KG1 (cell line): ENCODE results near the gene TESK2.
A peak's percentile ranks its signal among the peaks of the same experiment; 100 is the strongest.

Experiments used
- DNase-seq: peaks from one replicate; lab custom pipeline; 2025; lab: John Stamatoyannopoulos, UW

The TESK2 gene

GRCh38 chr1:45335855-45336324 lies 155.1 kb downstream of the TESK2 start:
- no peak for DNase-seq

DNA sequence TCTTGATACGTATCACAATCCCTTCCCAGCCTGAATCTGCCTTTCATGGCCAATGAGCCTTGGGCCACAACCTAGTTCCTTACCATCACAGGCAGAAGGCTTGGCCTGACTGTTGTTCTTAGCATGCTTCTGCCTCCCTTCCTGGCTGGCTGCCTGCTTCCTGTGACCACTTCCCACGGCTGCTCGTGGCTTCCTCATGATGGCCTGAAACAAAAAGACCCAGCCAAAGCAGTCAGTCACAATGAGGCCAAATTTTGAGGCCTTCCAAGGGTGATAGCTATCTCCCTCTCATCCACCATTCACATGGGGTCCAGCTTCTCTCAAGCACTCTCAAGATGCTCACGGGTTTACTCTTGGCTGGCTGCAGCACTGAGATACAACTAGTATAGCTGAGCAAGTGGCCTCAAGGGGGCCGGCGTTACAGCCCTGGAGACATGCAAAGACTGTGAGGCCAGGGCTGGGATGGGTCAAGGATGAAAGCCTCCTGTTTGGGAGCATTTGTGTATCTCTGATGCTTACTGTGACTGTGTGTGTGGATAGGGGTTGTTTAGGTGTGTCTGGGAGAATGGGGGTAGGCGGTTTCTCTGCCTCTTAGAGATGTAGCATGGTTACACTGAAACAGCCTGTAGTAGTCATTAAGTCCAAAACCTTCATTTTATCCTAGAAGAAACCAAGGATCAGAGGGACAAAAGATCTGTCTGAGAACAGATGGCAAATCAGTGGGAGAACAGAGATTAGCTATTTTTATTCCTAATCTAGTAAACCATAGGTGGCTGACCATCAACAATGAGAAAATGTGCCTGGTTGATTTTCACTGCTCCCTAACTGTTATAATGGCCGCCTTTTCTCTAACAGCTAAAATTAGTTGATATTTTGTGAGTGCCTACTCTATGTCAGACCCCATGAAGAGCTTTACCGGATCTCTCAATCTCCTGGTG lies 156.4 kb downstream of the TESK2 start:
- peak; percentile 46 for DNase-seq

DNA sequence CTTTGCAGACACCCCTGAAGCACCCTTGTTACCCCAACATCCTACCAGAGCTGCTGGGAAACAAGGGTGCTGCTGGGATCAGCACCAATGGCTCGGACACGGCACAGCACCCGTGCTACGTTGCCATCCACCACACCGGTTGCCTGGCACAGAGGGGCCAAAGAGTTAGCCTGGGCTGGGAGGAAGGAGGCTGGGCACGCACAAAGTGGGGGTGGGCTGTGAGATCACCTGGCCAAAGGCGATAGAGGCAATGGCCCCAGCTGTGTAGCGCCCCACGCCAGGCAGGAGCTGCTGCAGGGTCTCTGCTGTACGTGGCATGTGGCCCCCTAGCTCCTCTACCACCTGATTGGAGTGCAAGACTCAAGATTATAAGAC lies 158.6 kb downstream of the TESK2 start:
- DNase-seq, result no peak

DNA sequence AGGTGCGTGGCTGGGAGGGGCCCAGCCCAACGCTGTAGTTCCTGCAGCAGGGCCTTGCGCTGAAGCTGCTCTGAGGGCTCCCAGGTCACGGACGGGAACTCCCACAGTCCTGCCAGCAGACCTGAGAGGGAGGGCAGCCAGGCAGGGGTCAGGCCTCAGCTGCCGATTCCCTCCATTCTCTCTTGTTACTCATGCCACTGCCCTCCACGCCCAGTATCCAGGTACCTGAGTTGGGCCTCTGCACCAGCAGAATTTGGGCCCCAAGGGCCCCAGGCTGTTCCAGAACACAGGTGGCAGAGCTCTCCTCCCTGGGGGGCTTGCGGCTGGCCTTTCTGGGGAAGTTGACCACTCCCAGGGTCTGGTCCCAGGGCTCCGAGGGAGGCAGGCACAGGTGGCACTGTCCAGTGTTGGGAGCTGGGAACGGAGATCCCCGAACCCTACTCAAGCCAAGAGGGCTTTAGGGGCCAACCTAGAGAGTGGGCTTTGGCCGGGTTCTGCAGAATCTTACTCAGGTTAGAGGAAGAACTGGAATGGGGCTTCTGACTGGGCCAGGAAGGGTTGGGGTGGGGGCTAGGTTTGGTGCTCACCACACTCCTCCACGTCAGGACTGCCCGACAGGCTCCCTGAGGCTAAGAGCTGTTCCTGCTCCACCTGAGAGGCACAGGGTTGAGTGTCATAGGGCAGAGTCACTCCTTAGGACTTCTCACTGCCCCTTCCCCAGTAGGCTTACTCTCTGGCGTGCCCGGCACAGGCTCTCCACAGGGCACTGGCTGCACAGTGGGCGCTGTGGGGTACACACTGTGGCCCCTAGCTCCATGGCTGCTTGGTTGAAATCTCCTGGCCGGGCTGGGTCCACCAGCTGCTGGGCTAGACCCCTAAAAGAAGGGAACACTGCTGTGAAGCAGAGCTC lies 159.3 kb downstream of the TESK2 start:
- DNase-seq, result no peak

GRCh38 chr1:45329445-45329844 lies 161.5 kb downstream of the TESK2 start:
- DNase-seq, result no peak

GRCh38 chr1:45328680-45329079 lies 162.3 kb downstream of the TESK2 start:
- no peak for DNase-seq

DNA sequence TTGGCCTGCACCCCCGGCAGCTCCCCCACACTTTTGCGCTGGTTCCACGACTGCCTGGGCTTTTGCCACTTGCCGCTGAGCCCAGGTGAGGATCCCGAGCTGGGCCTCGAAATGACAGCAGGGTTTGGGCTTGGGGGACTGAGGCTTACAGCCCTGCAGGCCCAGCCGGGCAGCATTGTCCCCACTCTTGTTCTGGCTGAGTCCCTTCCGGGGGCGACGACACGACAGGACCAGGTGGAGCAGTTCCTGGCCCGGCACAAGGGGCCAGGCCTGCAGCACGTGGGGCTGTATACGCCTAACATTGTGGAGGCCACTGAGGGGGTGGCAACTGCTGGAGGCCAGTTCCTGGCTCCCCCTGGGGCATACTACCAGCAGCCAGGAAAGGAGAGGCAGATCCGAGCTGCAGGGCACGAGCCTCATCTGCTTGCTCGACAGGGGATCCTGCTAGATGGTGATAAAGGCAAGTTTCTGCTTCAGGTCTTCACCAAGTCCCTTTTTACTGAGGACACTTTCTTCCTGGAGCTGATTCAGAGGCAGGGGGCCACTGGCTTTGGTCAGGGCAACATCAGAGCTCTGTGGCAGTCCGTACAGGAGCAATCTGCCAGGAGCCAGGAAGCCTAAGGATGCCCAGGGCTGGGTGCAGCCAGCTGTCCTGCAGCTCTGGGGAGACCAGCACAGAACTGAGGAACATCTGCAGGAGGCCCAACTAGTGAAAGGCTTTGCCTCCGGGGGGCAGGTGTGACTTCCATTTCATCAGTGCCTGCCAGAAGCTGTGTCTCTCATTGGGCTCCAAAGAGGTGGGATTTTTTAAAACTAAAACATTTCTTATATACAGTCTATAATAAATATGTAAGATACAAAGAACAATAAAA lies 163.1 kb downstream of the TESK2 start:
- no peak for DNase-seq

DNA sequence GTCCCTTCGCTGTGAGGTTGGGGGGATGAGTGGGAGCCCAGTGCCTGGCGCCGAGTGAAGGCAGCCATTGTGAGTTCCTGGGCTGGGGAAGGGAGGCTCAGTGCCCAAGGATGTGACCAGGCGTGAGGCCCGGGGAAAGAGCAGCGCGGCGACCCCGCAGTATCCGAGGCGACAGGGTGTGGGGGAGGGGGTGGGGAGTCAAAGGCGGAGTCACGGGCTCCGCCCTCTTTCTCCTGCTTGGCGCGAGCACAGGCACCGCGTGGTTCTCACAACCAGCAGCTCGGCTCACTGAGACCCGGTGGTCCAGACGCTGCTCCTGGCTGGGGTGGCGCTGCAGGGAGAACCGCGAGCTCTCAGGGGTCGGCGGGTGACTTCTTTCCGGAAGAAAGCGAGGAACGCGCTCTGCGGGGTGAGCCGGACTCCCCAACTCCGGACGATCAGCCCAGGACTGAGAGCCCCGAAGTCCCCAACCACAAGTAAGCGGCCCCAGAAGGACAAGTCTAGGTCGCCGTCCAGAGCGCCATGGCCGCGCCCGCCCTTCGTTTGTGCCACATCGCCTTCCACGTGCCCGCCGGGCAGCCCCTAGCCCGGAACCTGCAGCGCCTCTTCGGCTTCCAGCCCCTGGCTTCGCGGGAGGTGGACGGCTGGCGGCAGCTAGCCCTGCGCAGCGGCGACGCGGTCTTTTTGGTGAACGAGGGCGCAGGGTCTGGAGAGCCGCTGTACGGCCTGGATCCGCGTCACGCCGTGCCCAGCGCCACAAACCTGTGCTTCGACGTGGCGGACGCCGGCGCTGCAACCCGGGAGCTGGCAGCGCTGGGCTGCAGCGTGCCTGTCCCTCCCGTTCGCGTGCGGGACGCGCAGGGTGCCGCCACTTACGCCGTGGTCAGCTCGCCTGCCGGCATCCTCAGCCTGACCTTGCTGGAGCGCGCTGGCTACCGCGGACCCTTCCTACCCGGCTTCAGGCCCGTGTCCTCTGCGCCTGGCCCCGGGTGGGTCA lies 164.0 kb downstream of the TESK2 start, which contains the start of gene HPDL:
Gene HPDL (plus strand): TSS at position 269 of the 997 bp plus-strand sequence. CDS start 254 bp downstream, at position 523.
- DNase-seq, result no peak

DNA sequence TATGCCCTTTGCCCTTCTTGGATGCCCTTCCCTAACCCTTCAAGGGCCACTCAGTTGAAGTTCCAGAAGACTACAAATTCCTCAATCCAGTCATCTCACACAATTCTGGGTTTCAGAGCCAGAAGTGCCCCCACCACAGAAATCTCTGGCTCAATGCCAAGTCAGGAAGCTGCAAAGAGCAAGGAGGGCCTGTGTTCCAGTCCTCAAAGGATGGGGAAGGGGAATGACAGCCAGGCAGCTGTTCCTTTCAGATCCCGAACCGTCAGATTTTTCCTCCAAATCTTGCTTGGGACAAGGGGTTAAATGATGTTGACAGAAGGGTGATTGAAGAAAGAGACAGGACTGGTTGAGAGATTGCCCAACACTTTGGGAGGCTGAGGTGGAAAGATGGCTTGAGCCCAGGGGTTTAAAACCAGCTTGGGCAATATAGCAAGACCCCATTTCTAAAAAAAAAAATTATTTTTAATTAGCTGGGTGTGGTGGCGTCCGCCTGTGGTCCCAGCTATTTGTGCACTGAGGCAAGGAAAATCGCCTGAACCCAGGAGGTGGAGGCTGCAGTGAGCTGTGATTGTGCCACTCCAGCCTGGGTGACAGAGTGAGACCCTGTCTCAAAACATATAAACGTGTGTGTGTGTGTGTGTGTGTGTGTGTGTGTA lies 165.0 kb downstream of the TESK2 start:
- DNase-seq, result no peak

DNA sequence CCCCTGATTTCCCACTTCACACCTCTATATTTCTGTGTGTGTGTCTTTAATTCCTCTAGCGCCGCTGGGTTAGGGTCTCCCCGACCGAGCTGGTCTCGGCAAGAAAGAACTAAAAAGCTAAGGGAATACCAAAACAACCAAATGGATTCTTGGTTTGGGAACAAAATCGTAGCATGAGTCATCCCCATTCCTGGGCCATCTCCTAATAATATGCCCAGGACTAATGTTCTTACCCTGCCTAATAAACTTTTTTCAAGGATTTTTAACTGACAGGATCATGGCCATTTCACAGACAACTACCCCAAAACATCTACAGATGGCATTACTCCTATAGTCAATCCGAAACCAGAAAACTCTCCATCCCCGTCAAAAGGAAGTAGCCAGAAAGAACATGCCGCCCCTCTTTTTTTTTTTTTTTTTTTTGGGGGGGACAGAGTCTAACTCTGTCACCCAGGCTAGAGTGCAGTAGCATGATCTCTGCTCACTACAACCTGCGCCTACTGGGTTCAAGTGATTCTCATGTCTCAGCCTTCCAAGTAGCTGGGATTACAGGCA lies 168.4 kb downstream of the TESK2 start:
- no peak for DNase-seq

- DNase-seq, result no peak
Observed at GRCh38 chr1:45321444-45321843, 169.5 kb downstream of the TESK2 start.

- DNase-seq, result no peak
Observed at GRCh38 chr1:45319761-45320160, 171.2 kb downstream of the TESK2 start.

GRCh38 chr1:45317166-45317565 lies 173.8 kb downstream of the TESK2 start:
- DNase-seq, result no peak

DNA sequence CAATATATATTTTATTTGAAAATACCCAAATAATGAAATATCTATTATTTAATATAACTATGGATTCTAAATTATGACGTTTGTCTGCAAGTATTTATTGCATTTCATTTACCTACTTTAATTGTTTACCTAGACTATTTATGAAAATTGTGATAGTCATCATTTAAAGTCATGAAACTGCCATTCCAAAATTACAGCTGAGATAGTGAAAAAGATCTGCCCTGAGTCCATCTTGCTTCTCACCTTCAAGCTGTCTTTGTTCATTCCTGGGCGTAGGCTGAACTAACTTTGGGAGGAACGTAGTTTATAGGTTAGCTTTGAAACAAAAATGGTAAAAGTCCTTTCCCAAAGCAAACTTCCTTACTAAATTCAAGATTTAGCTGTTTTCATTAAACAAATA lies 176.7 kb downstream of the TESK2 start:
- no peak for DNase-seq

DNA sequence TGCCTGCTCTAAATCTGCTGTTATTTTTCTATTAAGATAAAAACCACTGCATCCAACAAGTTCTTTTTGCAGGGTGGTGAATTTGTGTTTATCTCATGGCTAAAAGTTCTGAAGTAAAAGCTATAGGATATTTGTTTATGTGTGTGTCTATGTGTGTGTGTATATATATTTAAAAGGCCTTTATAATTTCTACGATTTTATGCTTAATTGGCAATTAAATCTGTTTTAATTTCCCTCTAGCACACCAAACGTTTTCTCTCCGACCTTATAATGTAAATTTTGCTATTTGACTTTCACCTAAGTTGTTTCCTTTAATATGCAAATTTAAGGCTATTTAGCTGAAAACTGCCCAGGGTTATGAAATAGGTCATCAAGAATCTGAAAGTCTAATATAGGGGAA lies 184.1 kb downstream of the TESK2 start:
- no peak for DNase-seq

GRCh38 chr1:45306319-45306718 lies 184.6 kb downstream of the TESK2 start:
- no peak for DNase-seq

GRCh38 chr1:45305231-45305630 lies 185.7 kb downstream of the TESK2 start:
- no peak for DNase-seq

DNA sequence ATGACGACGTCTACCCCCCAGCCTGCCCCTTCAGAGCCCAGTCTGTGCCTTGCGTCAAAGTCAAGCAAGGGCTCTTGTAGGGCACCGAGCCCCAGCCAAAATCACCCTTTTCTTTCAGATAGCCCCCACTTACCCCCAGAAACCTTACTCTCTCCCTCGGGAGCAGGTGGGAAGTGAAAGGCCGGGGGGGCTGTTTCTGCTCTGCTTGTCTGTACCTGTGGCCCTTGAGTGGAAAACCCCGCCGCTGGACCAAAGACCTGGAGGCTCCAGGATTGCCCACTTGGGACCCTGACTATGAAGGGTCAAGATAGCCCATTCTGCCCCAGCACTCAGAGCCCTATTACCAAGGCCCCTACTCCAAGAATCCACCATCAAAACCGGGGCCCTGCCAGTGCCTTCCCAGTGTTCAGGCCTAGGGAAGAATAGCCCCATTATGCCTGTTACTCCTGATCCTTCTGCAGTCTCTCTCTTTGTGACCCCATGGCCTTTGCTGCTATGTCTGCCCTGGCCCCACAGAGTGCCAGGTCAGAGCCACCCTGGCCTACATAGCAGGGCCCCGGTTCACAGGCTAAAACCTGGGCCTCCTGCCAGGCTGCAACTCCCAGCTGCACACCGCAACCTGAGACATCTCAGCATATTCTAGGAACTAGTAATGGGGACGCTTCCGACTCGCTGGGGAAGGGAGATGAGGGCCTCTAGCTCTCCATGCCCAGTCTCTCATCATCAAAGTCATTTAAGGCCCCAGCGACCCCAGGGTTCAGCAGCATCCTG lies 186.5 kb downstream of the TESK2 start:
- DNase-seq, result no peak
